GM12874 (cell line): Measurements from ENCODE around the gene GULP1.

Source experiments
- TF ChIP-seq, protein P1 (sequence below): IDR thresholded peaks from 2 replicates; pipeline ENCODE4 v1.5.1; 2011; ENCODE audit warnings: low read depth, mild to moderate bottlenecking, control low read depth, low read length, moderate library complexity; ENCODE audit not compliant: insufficient read depth

The GULP1 gene

DNA sequence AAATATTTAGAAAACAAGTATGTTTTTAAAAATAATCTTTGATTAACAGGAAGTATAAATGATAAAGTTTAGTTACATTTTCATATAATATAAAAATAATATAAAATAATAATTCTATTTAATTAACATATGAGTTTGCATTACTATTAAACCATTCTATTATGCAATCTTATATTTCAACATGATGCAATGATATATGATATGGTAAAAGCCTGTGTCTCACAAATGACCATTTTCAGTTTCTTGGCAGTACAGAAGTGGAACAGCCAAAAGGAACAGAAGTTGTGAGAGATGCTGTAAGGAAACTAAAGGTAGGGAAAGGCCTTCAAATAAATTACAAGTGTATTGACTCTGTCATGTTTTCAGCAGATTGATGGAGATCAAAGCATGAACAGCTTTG is 230.8 kb downstream of the GULP1 start:
- TF ChIP-seq, protein P1, sequence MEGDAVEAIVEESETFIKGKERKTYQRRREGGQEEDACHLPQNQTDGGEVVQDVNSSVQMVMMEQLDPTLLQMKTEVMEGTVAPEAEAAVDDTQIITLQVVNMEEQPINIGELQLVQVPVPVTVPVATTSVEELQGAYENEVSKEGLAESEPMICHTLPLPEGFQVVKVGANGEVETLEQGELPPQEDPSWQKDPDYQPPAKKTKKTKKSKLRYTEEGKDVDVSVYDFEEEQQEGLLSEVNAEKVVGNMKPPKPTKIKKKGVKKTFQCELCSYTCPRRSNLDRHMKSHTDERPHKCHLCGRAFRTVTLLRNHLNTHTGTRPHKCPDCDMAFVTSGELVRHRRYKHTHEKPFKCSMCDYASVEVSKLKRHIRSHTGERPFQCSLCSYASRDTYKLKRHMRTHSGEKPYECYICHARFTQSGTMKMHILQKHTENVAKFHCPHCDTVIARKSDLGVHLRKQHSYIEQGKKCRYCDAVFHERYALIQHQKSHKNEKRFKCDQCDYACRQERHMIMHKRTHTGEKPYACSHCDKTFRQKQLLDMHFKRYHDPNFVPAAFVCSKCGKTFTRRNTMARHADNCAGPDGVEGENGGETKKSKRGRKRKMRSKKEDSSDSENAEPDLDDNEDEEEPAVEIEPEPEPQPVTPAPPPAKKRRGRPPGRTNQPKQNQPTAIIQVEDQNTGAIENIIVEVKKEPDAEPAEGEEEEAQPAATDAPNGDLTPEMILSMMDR, result no peak

DNA sequence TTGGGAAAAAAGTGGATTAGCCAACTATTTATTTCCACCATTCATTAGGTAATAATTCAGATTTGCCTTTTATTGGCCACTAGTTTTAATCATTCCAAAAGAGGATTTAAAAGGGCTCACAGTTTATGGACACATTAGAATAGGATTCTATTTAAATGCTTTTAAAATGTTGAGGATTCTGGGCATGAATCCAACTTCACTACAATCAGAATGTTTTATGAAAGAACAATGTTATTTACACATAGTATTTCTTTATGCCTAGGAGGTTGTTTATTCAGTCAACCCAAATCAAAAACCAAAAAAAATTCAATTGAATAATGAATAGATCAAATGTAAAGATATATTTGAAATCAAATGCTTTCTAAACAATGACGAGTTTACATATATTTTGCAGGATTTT is 232.2 kb downstream of the GULP1 start:
- TF ChIP-seq, protein P1, result no peak

DNA sequence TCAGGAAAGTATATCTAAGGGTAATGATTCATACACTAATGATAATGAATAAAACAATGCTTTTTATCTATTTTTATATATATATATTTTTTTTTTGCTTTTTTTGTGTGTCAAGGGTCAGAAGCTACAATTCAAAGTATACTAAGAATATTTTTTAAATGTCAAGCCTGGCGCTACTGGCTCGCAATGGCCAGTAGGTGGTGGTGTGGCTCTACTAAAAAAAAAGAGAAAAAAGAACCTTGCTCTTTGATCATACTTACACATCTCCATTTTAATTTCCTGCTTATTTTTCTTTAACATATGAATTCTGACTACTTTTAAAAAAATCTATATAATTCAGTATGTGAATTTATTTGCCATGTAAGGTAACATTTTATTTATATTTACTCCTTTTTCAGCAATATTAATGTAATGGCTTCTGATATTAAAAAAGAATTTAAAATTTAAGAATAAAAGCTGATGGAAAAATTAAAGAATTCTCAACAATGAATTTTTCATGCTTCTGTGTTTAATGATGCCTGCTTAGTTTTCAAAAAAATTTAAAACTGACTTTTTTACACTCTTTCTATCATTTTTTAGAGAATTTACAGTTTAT is 232.9 kb downstream of the GULP1 start:
- TF ChIP-seq, protein P1, result peak; percentile 46

DNA sequence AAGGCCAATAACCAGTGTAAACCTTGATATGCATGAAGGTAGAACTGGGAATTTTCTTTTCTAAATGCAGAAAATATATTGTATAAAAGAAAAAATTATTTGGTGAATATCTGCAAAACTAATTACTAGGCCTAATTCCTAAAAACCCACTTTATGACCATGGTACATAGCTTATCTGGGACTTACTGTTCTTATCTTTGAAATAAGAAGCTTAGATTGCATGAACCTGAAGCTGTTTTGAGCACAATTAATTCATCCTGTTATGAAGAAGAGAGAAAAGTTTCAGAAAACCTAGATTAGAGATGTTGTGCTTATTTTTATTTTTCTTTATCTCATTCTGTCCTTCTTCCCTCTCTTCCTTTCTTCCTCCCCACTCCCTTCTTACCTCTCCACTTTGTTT is 235.0 kb downstream of the GULP1 start:
- TF ChIP-seq, protein P1, result no peak

DNA sequence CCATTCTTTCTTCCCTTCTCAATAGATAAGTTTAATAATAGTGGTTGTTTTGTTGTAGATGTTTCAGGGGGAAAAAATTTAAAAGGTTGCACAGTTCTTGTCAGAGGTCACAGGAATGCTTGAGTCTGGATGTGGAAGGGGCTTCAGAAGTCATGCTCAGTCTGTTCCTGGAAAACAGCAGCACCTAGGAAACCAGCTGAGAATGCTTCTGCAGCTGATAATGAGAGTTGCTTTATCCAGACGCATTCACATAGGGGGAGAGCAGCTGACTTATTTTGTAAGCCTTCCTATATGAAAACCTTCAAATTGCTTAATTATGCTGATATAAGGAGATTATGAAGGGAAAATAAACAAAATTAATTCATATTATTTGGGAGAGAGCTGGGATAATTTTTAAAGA is 235.5 kb downstream of the GULP1 start:
- TF ChIP-seq, protein P1, result no peak

DNA sequence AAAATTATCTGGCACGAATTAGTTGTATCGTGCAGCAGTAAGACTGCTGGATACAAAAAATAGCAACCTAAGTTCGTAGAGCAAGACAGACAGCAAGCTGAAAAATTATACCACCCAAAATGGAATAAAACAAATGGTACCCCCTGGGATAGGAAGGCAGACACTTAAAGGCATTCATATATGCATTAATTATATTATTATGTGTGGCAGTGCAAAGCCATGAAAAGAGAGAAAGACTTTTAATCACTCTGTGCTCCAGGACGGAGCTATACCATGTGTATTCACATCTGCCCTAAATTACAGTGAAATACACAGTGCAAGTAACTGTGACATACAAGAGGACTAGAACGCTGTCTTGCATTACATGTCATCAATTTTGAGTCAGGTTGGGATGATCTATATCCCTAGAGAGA is 235.9 kb downstream of the GULP1 start:
- TF ChIP-seq, protein P1, result no peak

DNA sequence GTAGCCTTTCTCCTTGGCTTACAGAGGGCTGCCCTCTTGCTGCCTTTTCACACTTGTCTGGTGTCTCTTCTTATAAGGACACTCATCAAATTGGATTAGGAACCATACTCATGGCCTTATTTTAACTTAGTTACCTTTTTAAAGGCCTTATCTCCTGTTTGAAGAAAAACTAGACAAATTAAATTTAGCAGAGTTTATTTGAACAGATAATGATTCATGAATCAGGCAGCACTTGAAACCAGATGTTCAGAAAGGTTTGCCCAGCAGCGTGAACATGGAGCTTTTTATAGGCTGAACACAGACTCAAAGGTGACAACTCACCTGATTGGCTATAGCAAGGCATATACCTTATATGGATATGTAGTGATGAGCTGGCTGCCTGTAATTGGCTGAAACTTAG is 238.0 kb downstream of the GULP1 start:
- TF ChIP-seq, protein P1, result no peak
